Kidney tubule cell (primary cell): ENCODE results near the gene ITGAE.
"Not testable (repeated sequence)": the region's sequence is repeated elsewhere in the genome, so short reads cannot be mapped to it uniquely, and the experiment has no call there.

ENCODE experiments used
- DNase-seq: peaks from one replicate; pipeline ENCODE4 v3.0.0-alpha.2; 2018; ENCODE audit warnings: low spot score

The ITGAE gene

GRCh38 chr17:3761036-3761917, 39.7 kb downstream of the ITGAE start:
- DNase-seq: no peak

- no peak for DNase-seq
Observed at GRCh38 chr17:3759597-3760216, 41.3 kb downstream of the ITGAE start.

- DNase-seq: peak; percentile 9
Observed at GRCh38 chr17:3755335-3756030, 45.5 kb downstream of the ITGAE start.

GRCh38 chr17:3754458-3755334, 46.3 kb downstream of the ITGAE start:
- DNase-seq: peak; percentile 89

GRCh38 chr17:3754066-3754457, 46.9 kb downstream of the ITGAE start:
- DNase-seq: no peak

GRCh38 chr17:3753624-3754023, 47.4 kb downstream of the ITGAE start:
- no peak for DNase-seq

- DNase-seq: no peak
Observed at GRCh38 chr17:3751836-3752235, 49.2 kb downstream of the ITGAE start.

GRCh38 chr17:3750926-3751325, 50.1 kb downstream of the ITGAE start:
- DNase-seq: no peak

- no peak for DNase-seq
Observed at GRCh38 chr17:3750296-3750695, 50.7 kb downstream of the ITGAE start.

GRCh38 chr17:3748576-3748975, 52.4 kb downstream of the ITGAE start:
- no peak for DNase-seq

- DNase-seq: no peak
Observed at GRCh38 chr17:3747805-3748204, 53.2 kb downstream of the ITGAE start.

- no peak for DNase-seq
Observed at GRCh38 chr17:3745071-3745470, 55.9 kb downstream of the ITGAE start.

GRCh38 chr17:3744014-3744413, 57.0 kb downstream of the ITGAE start:
- no peak for DNase-seq

- DNase-seq: no peak
Observed at GRCh38 chr17:3740611-3741073, 60.3 kb downstream of the ITGAE start.

GRCh38 chr17:3739422-3740124, 61.4 kb downstream of the ITGAE start:
- no peak for DNase-seq

- DNase-seq: peak; percentile 85
Observed at GRCh38 chr17:3738562-3739295, 62.3 kb downstream of the ITGAE start.

GRCh38 chr17:3735515-3735914, 65.5 kb downstream of the ITGAE start:
- no peak for DNase-seq

- not testable (repeated sequence) for DNase-seq
Observed at GRCh38 chr17:3734911-3735276, 66.1 kb downstream of the ITGAE start.

- no peak for DNase-seq
Observed at GRCh38 chr17:3732210-3732621, 68.8 kb downstream of the ITGAE start.

GRCh38 chr17:3730881-3731429, 70.0 kb downstream of the ITGAE start:
- DNase-seq: peak; percentile 38
